ENCODE data around the gene ATP5MC3.

The ATP5MC3 gene

DNA sequence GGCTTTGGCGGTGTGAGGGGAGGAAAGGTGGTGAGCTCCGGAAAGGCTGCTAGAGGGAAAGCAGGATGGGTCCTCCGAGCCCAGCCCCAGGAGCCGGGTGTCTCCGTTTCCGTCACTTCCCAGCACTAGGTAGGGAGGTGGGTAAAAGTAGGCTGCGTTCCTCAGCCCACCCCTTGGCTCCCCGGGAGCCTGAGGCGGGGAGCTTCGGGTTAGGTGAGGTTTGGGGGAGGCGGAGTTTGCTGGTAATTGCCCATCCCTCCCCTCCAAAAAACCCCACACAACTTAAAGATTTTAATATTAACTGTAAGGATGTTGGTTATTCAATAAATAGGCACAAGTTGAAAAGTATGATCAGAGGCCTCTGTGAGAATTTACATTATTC is 13.0 kb downstream of the ATP5MC3 start:
- no peak for TF ChIP-seq CTCF (IDR thresholded peaks at IDR 0.05; ENCODE audit: insufficient read depth, missing control alignments)
- DNase-seq (ENCODE audit: insufficient read length, low spot score), result no peak
- FAIRE-seq, result no peak

DNA sequence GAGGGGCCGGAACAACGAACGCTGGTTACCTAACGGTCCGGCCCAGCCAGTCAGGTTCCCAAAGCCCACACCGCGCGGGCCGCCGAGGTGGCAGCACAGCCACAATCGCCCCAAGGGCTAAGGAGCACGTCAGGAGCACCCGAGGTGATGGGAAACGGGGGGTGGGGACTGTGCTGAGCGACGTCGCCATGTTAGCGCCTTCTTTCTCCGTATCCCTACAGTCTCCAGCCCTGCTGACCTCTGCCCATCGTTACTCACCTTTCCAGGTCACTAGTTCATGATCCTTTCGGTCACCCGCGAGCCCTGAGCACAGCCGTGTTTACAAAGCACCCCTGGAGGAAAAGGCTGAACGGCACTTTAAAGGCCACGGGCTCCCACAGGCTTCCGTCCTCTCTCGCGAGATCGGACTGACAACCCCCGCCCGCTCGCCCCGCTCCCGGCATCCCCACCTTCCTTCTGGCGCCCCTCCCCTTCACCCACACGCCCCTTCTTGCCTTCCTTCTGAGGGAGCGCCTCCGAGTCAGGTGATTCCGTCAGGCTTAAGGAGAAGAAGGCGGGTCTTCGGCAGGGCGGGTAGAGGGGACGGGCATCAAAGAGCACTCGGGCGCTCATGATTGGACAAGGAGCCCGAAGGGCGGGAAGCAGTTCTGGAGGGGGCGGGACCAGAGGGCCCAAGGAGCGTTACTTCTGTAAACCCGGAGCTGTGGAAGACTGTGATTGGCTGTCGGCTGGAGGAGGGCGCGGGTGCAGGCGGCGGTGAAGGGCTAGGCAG is 13.5 kb downstream of the ATP5MC3 start, which contains the start of gene ATF2:
ATF2 (minus strand) TSS at position 412 of the 772 bp plus-strand sequence. CDS start 31,760 bp downstream, outside the sequence.
- FAIRE-seq (no peak), DNase-seq (ENCODE audit: insufficient read length, low spot score) (peak; percentile 38)
- no peak for TF ChIP-seq CTCF (IDR thresholded peaks at IDR 0.05; ENCODE audit: insufficient read depth, missing control alignments)

DNA sequence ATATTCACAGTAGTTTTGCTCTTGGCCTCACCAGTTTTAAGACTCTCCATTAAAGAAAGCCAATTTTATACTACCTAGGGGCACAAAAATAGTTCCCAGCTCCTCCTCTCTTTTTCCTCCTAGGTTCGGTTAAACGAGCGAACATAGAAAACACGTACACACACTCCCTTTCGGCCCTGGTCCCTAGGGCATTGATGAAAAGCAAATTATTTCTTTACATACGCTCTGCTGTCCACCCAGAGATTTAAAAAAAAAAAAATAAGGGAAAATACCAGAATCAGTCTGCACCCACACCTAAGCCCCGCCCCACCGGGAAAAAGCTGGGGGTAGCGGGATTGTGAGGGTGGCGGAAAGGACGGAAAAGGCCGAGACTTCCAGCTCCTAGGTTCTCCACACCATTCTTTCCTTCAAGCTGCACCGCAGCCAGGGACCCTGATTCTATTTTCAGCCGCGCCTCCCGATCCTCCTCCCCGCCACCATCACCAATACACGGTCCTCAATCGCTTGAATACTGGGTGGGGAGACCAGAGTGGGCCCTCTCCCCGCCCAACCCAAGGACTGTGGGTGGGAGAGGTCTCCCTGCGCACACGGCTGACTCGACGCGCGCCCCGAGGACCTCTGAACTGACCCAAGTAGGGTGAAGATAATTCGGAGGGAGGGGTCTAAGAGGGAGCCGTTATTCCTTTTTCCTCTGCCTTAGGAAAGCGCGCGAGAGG is 14.3 kb downstream of the ATP5MC3 start:
- no peak for TF ChIP-seq CTCF (IDR thresholded peaks at IDR 0.05; ENCODE audit: insufficient read depth, missing control alignments)
- DNase-seq (ENCODE audit: insufficient read length, low spot score) (no peak), FAIRE-seq (no peak)

DNA sequence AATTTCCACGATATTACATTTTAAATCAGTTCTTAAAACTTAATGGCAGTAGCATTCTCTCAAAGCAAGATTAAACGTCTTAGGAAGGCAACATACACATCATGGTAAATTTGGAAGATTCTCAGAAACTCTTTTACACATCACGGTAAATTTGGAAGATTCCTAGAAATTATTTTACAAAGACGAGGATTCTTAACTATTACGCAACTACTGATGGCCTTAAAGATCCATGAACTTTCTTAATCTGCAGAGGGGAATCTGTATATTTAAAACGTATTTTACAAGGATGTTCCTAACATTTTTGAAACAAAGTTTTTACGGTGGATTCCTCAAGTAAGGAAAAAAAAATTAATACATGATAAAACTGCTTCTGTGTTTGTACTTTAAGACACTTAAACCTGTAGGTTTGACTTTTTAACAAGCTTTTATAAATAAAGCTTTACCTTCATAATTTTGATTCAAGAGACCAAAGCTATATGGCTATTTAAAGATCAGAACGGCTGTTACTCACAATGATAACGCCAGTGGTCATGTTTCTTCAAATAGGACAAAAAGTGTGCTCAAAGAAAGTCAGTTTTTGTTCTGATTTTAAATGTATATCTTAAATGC is 15.2 kb downstream of the ATP5MC3 start:
- TF ChIP-seq CTCF (IDR thresholded peaks at IDR 0.05; ENCODE audit: insufficient read depth, missing control alignments), result no peak
- DNase-seq (ENCODE audit: insufficient read length, low spot score) (no peak), FAIRE-seq (no peak)

- DNase-seq (ENCODE audit: insufficient read length, low spot score) (no peak), FAIRE-seq (no peak)
- no peak for TF ChIP-seq CTCF (IDR thresholded peaks at IDR 0.05; ENCODE audit: insufficient read depth, missing control alignments)
These were observed 17.3 kb downstream of the ATP5MC3 start for GRCh38 chr2:175164235-175164634.

- DNase-seq (ENCODE audit: insufficient read length, low spot score) (no peak), FAIRE-seq (no peak)
- TF ChIP-seq CTCF (IDR thresholded peaks at IDR 0.05; ENCODE audit: insufficient read depth, missing control alignments), result no peak
These were observed 22.6 kb downstream of the ATP5MC3 start for GRCh38 chr2:175158894-175159293.

Data from D721Med (cell line).